Measurements from ENCODE around the gene VPS51. TPM values are rescaled to one million over a fixed set of nuclear protein-coding genes. Genes with fewer than 3 reads are reported as not detected.

Gene VPS51
- total and polyA plus RNA-seq, 9 of the 15 experiments (the other 6 are each of a cell fraction or from before 2014, with no cell fraction given), result 1.8 to 143 (median 46.8) TPM

DNA sequence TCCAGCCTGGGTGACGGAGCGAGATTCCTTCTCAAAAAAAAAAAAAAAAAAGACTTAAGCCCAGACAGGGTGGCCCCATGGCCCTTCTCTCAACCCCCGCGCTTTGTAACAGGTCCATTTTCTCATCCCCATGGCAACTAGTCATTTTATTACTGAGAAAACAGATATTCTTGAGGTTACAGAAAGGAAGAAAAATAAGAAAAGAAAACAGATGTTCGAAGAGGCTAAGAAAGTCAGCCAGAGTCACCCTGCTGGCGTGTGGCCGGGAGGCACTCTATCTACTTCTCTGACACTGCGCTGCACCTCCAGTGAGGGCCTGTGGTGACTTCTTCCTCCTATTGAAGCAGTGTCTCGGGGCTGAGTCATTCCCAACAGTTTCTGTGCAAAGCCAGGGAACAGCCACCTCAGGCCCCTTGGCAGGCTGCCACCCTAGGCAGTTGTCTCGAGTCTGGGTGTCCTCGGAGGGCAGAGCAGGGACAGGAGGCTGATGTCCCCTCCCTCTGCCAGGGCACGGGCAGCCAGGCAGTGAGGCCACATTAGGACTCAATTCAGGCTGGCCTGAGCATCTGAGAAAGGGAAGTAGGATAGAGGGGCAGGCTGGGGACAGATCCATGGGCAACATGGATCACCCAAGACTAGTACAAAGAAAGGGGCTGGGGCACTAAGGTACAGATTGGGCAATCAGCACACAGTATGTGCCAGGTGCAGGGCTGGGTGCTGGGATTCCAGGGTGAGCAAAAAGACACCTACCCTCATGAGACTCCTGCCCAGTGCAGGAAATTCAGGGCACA lies 54.7 kb downstream of the VPS51 start (continued):
- TF ChIP-seq CBX8 (IDR thresholded peaks at IDR 0.05; ENCODE audit: borderline replicate concordance, extremely low read depth, low read depth, low read length, poor library complexity, severe bottlenecking) (no peak), XRCC4 (IDR thresholded peaks at IDR 0.05; ENCODE audit: extremely low read depth, insufficient read depth, insufficient read length) (no peak), MYBL2 (IDR thresholded peaks at IDR 0.05; ENCODE audit: low read depth) (no peak), MYBL2 (CRISPR knock-in tag; IDR thresholded peaks at IDR 0.05; ENCODE audit: borderline replicate concordance) (no peak), NFRKB (IDR thresholded peaks at IDR 0.05; ENCODE audit: low read depth) (0 out of 2 replicates have a peak, but pooled peaks have one; percentile 38), CHD4 (IDR thresholded peaks at IDR 0.05; ENCODE audit: insufficient read depth, insufficient replicate concordance, low read depth, low read length, poor library complexity, severe bottlenecking) (no peak), HMGN3 (IDR thresholded peaks at IDR 0.05; ENCODE audit: borderline replicate concordance, extremely low read depth, insufficient read length, low read depth, low read length) (peak; percentile 57), RBM17 (IDR thresholded peaks at IDR 0.05; ENCODE audit: borderline replicate concordance, low read depth, low read length) (no peak), NCOR1 (IDR thresholded peaks at IDR 0.05) (no peak), HDAC2 (IDR thresholded peaks at IDR 0.05) (no peak), HNRNPH1 (optimal IDR thresholded peaks at IDR 0.05; ENCODE audit: low read depth, low read length) (no peak), SP1 (CRISPR knock-in tag; IDR thresholded peaks at IDR 0.05) (no peak), TCF3 (CRISPR knock-in tag; IDR thresholded peaks at IDR 0.05) (0 out of 2 replicates have a peak, but pooled peaks have one; percentile 32), MAFF (IDR thresholded peaks at IDR 0.05; ENCODE audit: low read length) (peak; percentile 66), FOXJ2 (tag; IDR thresholded peaks at IDR 0.05) (no peak)
- TF ChIP-seq, protein P1, sequence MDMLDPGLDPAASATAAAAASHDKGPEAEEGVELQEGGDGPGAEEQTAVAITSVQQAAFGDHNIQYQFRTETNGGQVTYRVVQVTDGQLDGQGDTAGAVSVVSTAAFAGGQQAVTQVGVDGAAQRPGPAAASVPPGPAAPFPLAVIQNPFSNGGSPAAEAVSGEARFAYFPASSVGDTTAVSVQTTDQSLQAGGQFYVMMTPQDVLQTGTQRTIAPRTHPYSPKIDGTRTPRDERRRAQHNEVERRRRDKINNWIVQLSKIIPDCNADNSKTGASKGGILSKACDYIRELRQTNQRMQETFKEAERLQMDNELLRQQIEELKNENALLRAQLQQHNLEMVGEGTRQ (CRISPR knock-in tag; IDR thresholded peaks at IDR 0.05), result no peak
- TF ChIP-seq, protein P2, sequence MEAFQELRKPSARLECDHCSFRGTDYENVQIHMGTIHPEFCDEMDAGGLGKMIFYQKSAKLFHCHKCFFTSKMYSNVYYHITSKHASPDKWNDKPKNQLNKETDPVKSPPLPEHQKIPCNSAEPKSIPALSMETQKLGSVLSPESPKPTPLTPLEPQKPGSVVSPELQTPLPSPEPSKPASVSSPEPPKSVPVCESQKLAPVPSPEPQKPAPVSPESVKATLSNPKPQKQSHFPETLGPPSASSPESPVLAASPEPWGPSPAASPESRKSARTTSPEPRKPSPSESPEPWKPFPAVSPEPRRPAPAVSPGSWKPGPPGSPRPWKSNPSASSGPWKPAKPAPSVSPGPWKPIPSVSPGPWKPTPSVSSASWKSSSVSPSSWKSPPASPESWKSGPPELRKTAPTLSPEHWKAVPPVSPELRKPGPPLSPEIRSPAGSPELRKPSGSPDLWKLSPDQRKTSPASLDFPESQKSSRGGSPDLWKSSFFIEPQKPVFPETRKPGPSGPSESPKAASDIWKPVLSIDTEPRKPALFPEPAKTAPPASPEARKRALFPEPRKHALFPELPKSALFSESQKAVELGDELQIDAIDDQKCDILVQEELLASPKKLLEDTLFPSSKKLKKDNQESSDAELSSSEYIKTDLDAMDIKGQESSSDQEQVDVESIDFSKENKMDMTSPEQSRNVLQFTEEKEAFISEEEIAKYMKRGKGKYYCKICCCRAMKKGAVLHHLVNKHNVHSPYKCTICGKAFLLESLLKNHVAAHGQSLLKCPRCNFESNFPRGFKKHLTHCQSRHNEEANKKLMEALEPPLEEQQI (IDR thresholded peaks at IDR 0.05), result no peak
- TF ChIP-seq, protein P3, sequence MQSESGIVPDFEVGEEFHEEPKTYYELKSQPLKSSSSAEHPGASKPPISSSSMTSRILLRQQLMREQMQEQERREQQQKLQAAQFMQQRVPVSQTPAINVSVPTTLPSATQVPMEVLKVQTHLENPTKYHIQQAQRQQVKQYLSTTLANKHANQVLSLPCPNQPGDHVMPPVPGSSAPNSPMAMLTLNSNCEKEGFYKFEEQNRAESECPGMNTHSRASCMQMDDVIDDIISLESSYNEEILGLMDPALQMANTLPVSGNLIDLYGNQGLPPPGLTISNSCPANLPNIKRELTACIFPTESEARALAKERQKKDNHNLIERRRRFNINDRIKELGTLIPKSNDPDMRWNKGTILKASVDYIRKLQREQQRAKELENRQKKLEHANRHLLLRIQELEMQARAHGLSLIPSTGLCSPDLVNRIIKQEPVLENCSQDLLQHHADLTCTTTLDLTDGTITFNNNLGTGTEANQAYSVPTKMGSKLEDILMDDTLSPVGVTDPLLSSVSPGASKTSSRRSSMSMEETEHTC (IDR thresholded peaks at IDR 0.05), result no peak
- TF ChIP-seq, protein P4, sequence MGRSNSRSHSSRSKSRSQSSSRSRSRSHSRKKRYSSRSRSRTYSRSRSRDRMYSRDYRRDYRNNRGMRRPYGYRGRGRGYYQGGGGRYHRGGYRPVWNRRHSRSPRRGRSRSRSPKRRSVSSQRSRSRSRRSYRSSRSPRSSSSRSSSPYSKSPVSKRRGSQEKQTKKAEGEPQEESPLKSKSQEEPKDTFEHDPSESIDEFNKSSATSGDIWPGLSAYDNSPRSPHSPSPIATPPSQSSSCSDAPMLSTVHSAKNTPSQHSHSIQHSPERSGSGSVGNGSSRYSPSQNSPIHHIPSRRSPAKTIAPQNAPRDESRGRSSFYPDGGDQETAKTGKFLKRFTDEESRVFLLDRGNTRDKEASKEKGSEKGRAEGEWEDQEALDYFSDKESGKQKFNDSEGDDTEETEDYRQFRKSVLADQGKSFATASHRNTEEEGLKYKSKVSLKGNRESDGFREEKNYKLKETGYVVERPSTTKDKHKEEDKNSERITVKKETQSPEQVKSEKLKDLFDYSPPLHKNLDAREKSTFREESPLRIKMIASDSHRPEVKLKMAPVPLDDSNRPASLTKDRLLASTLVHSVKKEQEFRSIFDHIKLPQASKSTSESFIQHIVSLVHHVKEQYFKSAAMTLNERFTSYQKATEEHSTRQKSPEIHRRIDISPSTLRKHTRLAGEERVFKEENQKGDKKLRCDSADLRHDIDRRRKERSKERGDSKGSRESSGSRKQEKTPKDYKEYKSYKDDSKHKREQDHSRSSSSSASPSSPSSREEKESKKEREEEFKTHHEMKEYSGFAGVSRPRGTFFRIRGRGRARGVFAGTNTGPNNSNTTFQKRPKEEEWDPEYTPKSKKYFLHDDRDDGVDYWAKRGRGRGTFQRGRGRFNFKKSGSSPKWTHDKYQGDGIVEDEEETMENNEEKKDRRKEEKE (IDR thresholded peaks at IDR 0.05; ENCODE audit: borderline replicate concordance in 1 of 2, control insufficient read depth in 1 of 2, low read depth in 2 of 2, low read length in 1 of 2), result no peak

All from K562 (cell line).